Endothelial cell of umbilical vein (primary cell): ENCODE data around the gene BOD1L1. TPM values are rescaled to one million over a fixed set of nuclear protein-coding genes. Genes with fewer than 3 reads are reported as not detected.

Source experiments
- BruUV-seq: library from RNA; stranded (reverse); fragments of 400-500 nt; replicated peaks from 2 replicates; lab custom pipeline; 2021; lab: Mats Ljungman, UMichigan
- CTCF ChIA-PET: fragments of 300-600, 350-600 bp; sonication (Branson Sonifier 250); formaldehyde crosslinking; loops from one replicate; lab custom pipeline; 2021; ENCODE audit warnings: antibody characterized with exemption, inconsistent platforms; lab: Charles Lee
- POLR2A ChIA-PET: fragments of 300-600, 350-600 bp; sonication (Branson Sonifier 250); formaldehyde crosslinking; loops from one replicate; lab custom pipeline; 2021; ENCODE audit warnings: antibody characterized with exemption, inconsistent platforms; lab: Charles Lee
- DNase-seq: peaks from one replicate; pipeline ENCODE4 v3.0.0-alpha.2; 2011; ENCODE audit warnings: low read depth, low spot score
- FAIRE-seq: peaks from 2 replicates; lab custom pipeline; 2011; peaks lifted over from hg19 to GRCh38; lab: Jason Lieb, UNC
- H2AFZ ChIP-seq: 2 replicates; pipeline ENCODE4 v1.6.0; 2012; ENCODE audit warnings: low read depth, low read length, control low read depth, inconsistent platforms
- H3K27ac ChIP-seq: 2 replicates; pipeline ENCODE4 v1.5.1; 2011; ENCODE audit warnings: low read depth, mild to moderate bottlenecking, control low read depth, low read length, moderate library complexity; ENCODE audit not compliant: insufficient read depth
- H3K27me3 ChIP-seq, 2 experiments: 2 replicates each; pipeline versions ENCODE4 v1.6.0 to v1.6.1; 2011; ENCODE audit warnings: low read length in 2 of 2, mixed read lengths in 1 of 2; ENCODE audit not compliant: control insufficient read depth in 2 of 2, insufficient read depth in 2 of 2
- H3K36me3 ChIP-seq, 2 experiments: 2 replicates in 1 of 2; 3 replicates in 1 of 2; pipeline ENCODE4 v1.5.1; 2011; ENCODE audit warnings: low read length in 2 of 2, mild to moderate bottlenecking in 1 of 2, moderate library complexity in 1 of 2; ENCODE audit not compliant: control insufficient read depth in 2 of 2, insufficient read depth in 2 of 2; ENCODE audit errors: extremely low read depth in 1 of 2
- H3K4me1 ChIP-seq: 3 replicates; pipeline ENCODE4 v1.5.1; 2011; ENCODE audit warnings: mild to moderate bottlenecking, low read length; ENCODE audit not compliant: control insufficient read depth, insufficient read depth; ENCODE audit errors: extremely low read depth
- H3K4me2 ChIP-seq: 2 replicates; pipeline ENCODE4 v1.6.1; 2011; ENCODE audit warnings: low read length, control low read depth, mixed read lengths; ENCODE audit not compliant: insufficient read depth
- H3K4me3 ChIP-seq, 3 experiments: fragments of 200-600 bp in 1 of 3; sonication (generic), shearing (Covaris generic) in 1 of 3; replicated peaks in 1 of 3; 2 replicates each; pipeline ENCODE4 v1.5.1; 2011 to 2016; ENCODE audit warnings: control low read depth in 3 of 3, low read length in 3 of 3, mild to moderate bottlenecking in 2 of 3, inconsistent platforms in 1 of 3, low read depth in 1 of 3, moderate library complexity in 1 of 3; ENCODE audit not compliant: insufficient read depth in 1 of 3
- H3K79me2 ChIP-seq: 2 replicates; pipeline ENCODE4 v1.6.0; 2012; ENCODE audit warnings: low read length, inconsistent platforms; ENCODE audit not compliant: control insufficient read depth, insufficient read depth
- H3K9ac ChIP-seq: replicated peaks from 2 replicates; pipeline ENCODE3; 2011; ENCODE audit warnings: low read length, control low read depth; ENCODE audit not compliant: insufficient read depth; ENCODE audit errors: extremely low read depth
- H3K9me1 ChIP-seq: replicated peaks from 3 replicates; pipeline ENCODE4 v1.6.0; 2011; ENCODE audit warnings: mild to moderate bottlenecking, low read length; ENCODE audit not compliant: control insufficient read depth, insufficient read depth; ENCODE audit errors: extremely low read depth
- H3K9me3 ChIP-seq: replicated peaks from 2 replicates; pipeline ENCODE4 v1.5.1; 2012; ENCODE audit warnings: low read length, inconsistent platforms; ENCODE audit not compliant: control insufficient read depth, insufficient read depth
- H4K20me1 ChIP-seq: replicated peaks from 2 replicates; pipeline ENCODE3; 2011; ENCODE audit warnings: mild to moderate bottlenecking, low read length; ENCODE audit not compliant: control insufficient read depth, insufficient read depth; ENCODE audit errors: extremely low read depth
- CTCF ChIP-seq, 2 donors: IDR thresholded peaks; 1 replicate in 1 of 2; 2 replicates in 1 of 2; pipeline ENCODE4 v1.5.1; 2011; ENCODE audit warnings: low read length in 2 of 2, mild to moderate bottlenecking in 2 of 2, moderate library complexity in 2 of 2, control low read depth in 1 of 2, inconsistent platforms in 1 of 2, low read depth in 1 of 2; ENCODE audit not compliant: insufficient read depth in 1 of 2; ENCODE audit errors: extremely low read depth in 1 of 2
- EZH2 ChIP-seq: IDR thresholded peaks from 2 replicates; pipeline ENCODE4 v1.6.1; 2012; ENCODE audit warnings: borderline replicate concordance, low read depth, mild to moderate bottlenecking, moderate library complexity, low read length, inconsistent platforms; ENCODE audit not compliant: severe bottlenecking
- FOS ChIP-seq: IDR thresholded peaks from 2 replicates; pipeline ENCODE4 v1.6.1; 2011; ENCODE audit warnings: mild to moderate bottlenecking, low read length, moderate library complexity, borderline replicate concordance; ENCODE audit not compliant: insufficient read depth
- GATA2 ChIP-seq: IDR thresholded peaks from 2 replicates; pipeline ENCODE4 v1.7.0; 2011; ENCODE audit warnings: low read depth, mild to moderate bottlenecking, moderate library complexity, mixed read lengths, low read length; ENCODE audit not compliant: insufficient read length, insufficient read depth
- dilution Hi-C: fragments of 300-500 bp; cut with MboI; formaldehyde crosslinking; loops from one replicate; pipeline ENCODE4 v1.15.0; 2019; ENCODE audit warnings: low sequenced_read_pairs; ENCODE audit not compliant: extremely low pct_ligation_motif_present
- intact Hi-C: fragments of 100-400 bp; cut with micrococcal nuclease; formaldehyde crosslinking; loops from one replicate; pipeline ENCODE4 v1.10.0; 2022
- polyA plus RNA-seq, 4 experiments: library from polyadenylated mRNA; depleted of rRNA in 3 of 4; stranded (reverse) in 3 of 4; unstranded in 1 of 4; fragments of >200 nt; gene quantifications; 2 replicates each; pipeline versions ENCODE4 v1.2.1 to v1.2.3, GENCODE V29; 2011 to 2012; ENCODE audit warnings: missing spikeins in 1 of 4
- total RNA-seq: library from RNA; stranded (reverse); gene quantifications from 2 replicates; pipeline ENCODE4 v1.2.3, GENCODE V29; 2021

Gene BOD1L1
- total and polyA plus RNA-seq, 2 donors (not counting 3 experiments of a cell fraction or from before 2014, with no cell fraction given): 5.2 to 31.2 TPM

- H2AFZ ChIP-seq: no peak overlapping the region
- H3K79me2 ChIP-seq: no peaks in the 10 kb centered on the region
- no peaks in the 10 kb centered on the region for H3K27me3 ChIP-seq
- peaks cover 13 to 25% of the 10 kb centered on the region in 2 experiments for H3K36me3 ChIP-seq
- TF ChIP-seq EZH2 (no peak), GATA2 (no peak), CTCF (IDR thresholded peaks at IDR 0.05; ENCODE audit: extremely low read depth in 1 of 2, insufficient read depth in 1 of 2, low read depth in 1 of 2, low read length in 2 of 2) (peak in 1 of 2 donors; percentile 13)
- no peak overlapping the region for H3K9ac ChIP-seq
- no peaks in the 10 kb centered on the region for H3K9me3 ChIP-seq
- no peaks in the 10 kb centered on the region for H3K9me1 ChIP-seq
- no peak overlapping the region for H3K4me3 ChIP-seq
- ChIA-PET POLR2A (no interaction called here), CTCF (no interaction called here)
- no peaks in the 10 kb centered on the region for H3K4me1 ChIP-seq
- H4K20me1 ChIP-seq: no peaks in the 10 kb centered on the region
- DNase-seq (no peak), FAIRE-seq (no peak)
- H3K4me2 ChIP-seq: no peak overlapping the region
- BruUV-seq: no TSS peak
- H3K27ac ChIP-seq: no peak overlapping the region
- dilution Hi-C loops (no loop called here), intact Hi-C loops (no loop called here)
Measured at GRCh38 chr4:13599159-13599558, 28.4 kb downstream of the BOD1L1 start.

- no peaks in the 10 kb centered on the region for H3K27me3 ChIP-seq
- intact Hi-C loops: no loop called here
- CTCF ChIA-PET: no interaction called here
- POLR2A ChIA-PET: no interaction called here
- TF ChIP-seq FOS (peak; percentile 38), EZH2 (no peak)
- no peak overlapping the region for H2AFZ ChIP-seq
- no peaks in the 10 kb centered on the region for H3K9me3 ChIP-seq
- no peak overlapping the region for H3K4me2 ChIP-seq
- dilution Hi-C loops: no loop called here
- no peak overlapping the region for H3K4me3 ChIP-seq
- peaks cover 7 to 16% of the 10 kb centered on the region in 2 experiments for H3K36me3 ChIP-seq
- H3K9me1 ChIP-seq: no peaks in the 10 kb centered on the region
- H3K79me2 ChIP-seq: no peaks in the 10 kb centered on the region
- FAIRE-seq (no peak), DNase-seq (no peak)
- no peaks in the 10 kb centered on the region for H4K20me1 ChIP-seq
- H3K27ac ChIP-seq: no peak overlapping the region
- no peak overlapping the region for H3K9ac ChIP-seq
- no peaks in the 10 kb centered on the region for H3K4me1 ChIP-seq
- no TSS peak for BruUV-seq
Measured at GRCh38 chr4:13597604-13598003, 29.9 kb downstream of the BOD1L1 start.
